Panc1 (cell line): ENCODE results near the gene CLEC4M.

ENCODE experiments used
- CTCF ChIP-seq: fragments of 450-650 bp; IDR thresholded peaks from 2 replicates; pipeline ENCODE4 v1.5.1; 2017; ENCODE audit warnings: mild to moderate bottlenecking
- POLR2AphosphoS5 ChIP-seq: IDR thresholded peaks from 2 replicates; pipeline ENCODE4 v1.6.1; 2012; ENCODE audit warnings: mild to moderate bottlenecking, low read depth, low read length, moderate library complexity
- SIN3A ChIP-seq: IDR thresholded peaks from 2 replicates; pipeline ENCODE4 v1.6.1; 2012; ENCODE audit warnings: low read depth, mild to moderate bottlenecking, low read length, moderate library complexity, borderline replicate concordance; ENCODE audit not compliant: insufficient read depth

- TF ChIP-seq POLR2AphosphoS5 (no peak), CTCF (no peak), SIN3A (no peak)
Measured at GRCh38 chr19:7784856-7785255, 21.8 kb downstream of the CLEC4M start.
